Calu3 (cell line): ENCODE measurements around the gene RYR3. TPM values are rescaled to one million over a fixed set of nuclear protein-coding genes. Genes with fewer than 3 reads are reported as not detected.

Experiments used
- BruUV-seq: library from RNA; stranded (reverse); fragments of 400-500 nt; replicated peaks from 2 replicates; lab custom pipeline; 2021; lab: Mats Ljungman, UMichigan
- CTCF ChIA-PET: fragments of 300-600 bp; sonication (Branson Sonifier 250); formaldehyde crosslinking; loops from one replicate; lab custom pipeline; 2022; ENCODE audit warnings: antibody characterized with exemption; lab: Charles Lee
- DNase-seq: peaks from one replicate; pipeline ENCODE4 v3.0.0; 2022
- H3K27ac Mint-ChIP-seq: one replicate; pipeline ENCODE4 v1.8.0; 2022; ENCODE audit warnings: mixed read lengths; ENCODE audit not compliant: unreplicated experiment
- H3K27me3 Mint-ChIP-seq: one replicate; pipeline ENCODE4 v1.8.0; 2022; ENCODE audit warnings: mixed read lengths; ENCODE audit not compliant: unreplicated experiment
- H3K36me3 Mint-ChIP-seq: one replicate; pipeline ENCODE4 v1.8.0; 2022; ENCODE audit warnings: mild to moderate bottlenecking, moderate library complexity, mixed read lengths; ENCODE audit not compliant: insufficient read depth, unreplicated experiment
- H3K4me1 Mint-ChIP-seq: one replicate; pipeline ENCODE4 v1.8.0; 2022; ENCODE audit warnings: mild to moderate bottlenecking, low read depth, mixed read lengths; ENCODE audit not compliant: unreplicated experiment
- H3K4me3 Mint-ChIP-seq: one replicate; pipeline ENCODE4 v1.8.0; 2022; ENCODE audit warnings: mild to moderate bottlenecking, low read depth, moderate library complexity, mixed read lengths; ENCODE audit not compliant: unreplicated experiment
- H3K9me3 Mint-ChIP-seq: one replicate; pipeline ENCODE4 v1.8.0; 2022; ENCODE audit warnings: low read depth, mixed read lengths; ENCODE audit not compliant: unreplicated experiment
- CTCF ChIP-seq: fragments of 200-600 bp; IDR thresholded peaks from one replicate; pipeline ENCODE4 v1.8.0; 2022; ENCODE audit warnings: antibody characterized with exemption; ENCODE audit not compliant: unreplicated experiment
- intact Hi-C: fragments of 100-400 bp; cut with micrococcal nuclease; formaldehyde crosslinking; loops from one replicate; pipeline ENCODE4 v1.10.0; 2022; ENCODE audit not compliant: unreplicated experiment
- total RNA-seq: library from RNA; stranded (reverse); gene quantifications from 2 replicates; pipeline ENCODE4 v1.2.3, GENCODE V29; 2022

RYR3 gene
- total RNA-seq, 1 experiment from 2014 or later, result not detected

GRCh38 chr15:33753012-33753411 is 442.2 kb downstream of the RYR3 start:
- Mint-ChIP-seq H3K27ac (no peak overlapping the region), H3K4me1 (no peaks in the 10 kb centered on the region), H3K4me3 (no peak overlapping the region), H3K9me3 (no peaks in the 10 kb centered on the region), H3K36me3 (no peaks in the 10 kb centered on the region), H3K27me3 (no peaks in the 10 kb centered on the region)
- BruUV-seq, result no TSS peak
- TF ChIP-seq CTCF, result no peak
- no peak for DNase-seq
- intact Hi-C loops, result no loop called here
- CTCF ChIA-PET, result no interaction called here

- BruUV-seq, result no TSS peak
- Mint-ChIP-seq H3K27me3 (no peaks in the 10 kb centered on the region), H3K4me1 (no peaks in the 10 kb centered on the region), H3K4me3 (no peak overlapping the region), H3K36me3 (no peaks in the 10 kb centered on the region), H3K9me3 (no peaks in the 10 kb centered on the region), H3K27ac (no peak overlapping the region)
- intact Hi-C loops, result no loop called here
- no peak for DNase-seq
- CTCF ChIA-PET, result no interaction called here
- TF ChIP-seq CTCF, result no peak
Observed at GRCh38 chr15:33754242-33754641, 443.5 kb downstream of the RYR3 start.

- no peaks in the 10 kb centered on the region for H3K9me3 Mint-ChIP-seq
- no peaks in the 10 kb centered on the region for H3K36me3 Mint-ChIP-seq
- no TSS peak for BruUV-seq
- H3K27me3 Mint-ChIP-seq, result peaks cover 13% of the 10 kb centered on the region
- CTCF ChIA-PET, result no interaction called here
- TF ChIP-seq CTCF, result no peak
- no peak for DNase-seq
- H3K27ac Mint-ChIP-seq, result no peak overlapping the region
- H3K4me1 Mint-ChIP-seq, result no peaks in the 10 kb centered on the region
- H3K4me3 Mint-ChIP-seq, result no peak overlapping the region
- intact Hi-C loops, result no loop called here
Observed at GRCh38 chr15:33756961-33757360, 446.2 kb downstream of the RYR3 start.

- Mint-ChIP-seq H3K27me3 (peaks cover 13% of the 10 kb centered on the region), H3K27ac (no peak overlapping the region), H3K4me3 (no peak overlapping the region), H3K36me3 (no peaks in the 10 kb centered on the region), H3K9me3 (no peaks in the 10 kb centered on the region), H3K4me1 (no peaks in the 10 kb centered on the region)
- BruUV-seq, result no TSS peak
- no peak for DNase-seq
- no peak for TF ChIP-seq CTCF
- intact Hi-C loops, result no loop called here
- CTCF ChIA-PET, result no interaction called here
Observed at GRCh38 chr15:33757516-33758232, 446.9 kb downstream of the RYR3 start.
